K562 (cell line): ENCODE measurements around the gene ANAPC10.

Experiments
- ATF7 ChIP-seq: fragments of 450-650 bp; IDR thresholded peaks from 2 replicates; pipeline ENCODE4 v1.7.1; 2014; ENCODE audit warnings: mild to moderate bottlenecking, moderate library complexity
- IRF2 ChIP-seq: sonication (generic); formaldehyde crosslinking; IDR thresholded peaks from 2 replicates; pipeline ENCODE4 v1.8.1; 2022; ENCODE audit warnings: mild to moderate bottlenecking, missing genetic modification reagents
- LARP7 ChIP-seq: fragments of 450-650 bp; IDR thresholded peaks from 2 replicates; pipeline ENCODE4 v1.6.1; 2016
- POLR2A ChIP-seq: fragments of 450-650 bp; conservative IDR thresholded peaks from 2 replicates; pipeline ENCODE4 v1.6.1; 2016
- RAD21 ChIP-seq, 2 experiments: fragments of 250-450 bp in 1 of 2; fragments of 450-650 bp in 1 of 2; sonication (Bioruptor Pico) in 1 of 2; formaldehyde crosslinking in 1 of 2; IDR thresholded peaks in 1 of 2; conservative IDR thresholded peaks in 1 of 2; 2 replicates each; pipeline versions ENCODE4 v1.4.0 to v1.8.0; 2020 to 2022; ENCODE audit warnings: mild to moderate bottlenecking in 2 of 2, moderate library complexity in 1 of 2
- TAF1 ChIP-seq: IDR thresholded peaks from 2 replicates; pipeline ENCODE4 v1.6.1; 2011; ENCODE audit warnings: mild to moderate bottlenecking, low read length, moderate library complexity; ENCODE audit not compliant: insufficient read depth, control insufficient read depth, severe bottlenecking; ENCODE audit errors: extremely low read depth
- USF2 ChIP-seq: sonication (generic); formaldehyde crosslinking; IDR thresholded peaks from 2 replicates; pipeline ENCODE4 v1.5.0; 2020; ENCODE audit warnings: missing genetic modification reagents
- ZC3H8 ChIP-seq: fragments of 450-650 bp; IDR thresholded peaks from 2 replicates; pipeline ENCODE4 v1.6.1; 2017
- ZNF253 ChIP-seq: fragments of 250-450 bp; sonication (Bioruptor Pico); conservative IDR thresholded peaks from 2 replicates; pipeline ENCODE4 v1.6.1; 2021; ENCODE audit warnings: mild to moderate bottlenecking
- ZNF431 ChIP-seq: sonication (generic); formaldehyde crosslinking; IDR thresholded peaks from 2 replicates; pipeline ENCODE4 v1.8.0; 2022; ENCODE audit warnings: mild to moderate bottlenecking, missing genetic modification reagents
- TF ChIP-seq, protein P1 (sequence below), 3 experiments: IDR thresholded peaks in 2 of 3; conservative IDR thresholded peaks in 1 of 3; 2 replicates each; pipeline ENCODE4 v1.5.1; 2011 to 2012; ENCODE audit warnings: low read length in 3 of 3, mild to moderate bottlenecking in 3 of 3, control low read depth in 2 of 3, improper control_type of control experiment in 1 of 3, inconsistent platforms in 1 of 3, low read depth in 1 of 3, mixed read lengths in 1 of 3, moderate library complexity in 1 of 3; ENCODE audit not compliant: insufficient read depth in 2 of 3

DNA sequence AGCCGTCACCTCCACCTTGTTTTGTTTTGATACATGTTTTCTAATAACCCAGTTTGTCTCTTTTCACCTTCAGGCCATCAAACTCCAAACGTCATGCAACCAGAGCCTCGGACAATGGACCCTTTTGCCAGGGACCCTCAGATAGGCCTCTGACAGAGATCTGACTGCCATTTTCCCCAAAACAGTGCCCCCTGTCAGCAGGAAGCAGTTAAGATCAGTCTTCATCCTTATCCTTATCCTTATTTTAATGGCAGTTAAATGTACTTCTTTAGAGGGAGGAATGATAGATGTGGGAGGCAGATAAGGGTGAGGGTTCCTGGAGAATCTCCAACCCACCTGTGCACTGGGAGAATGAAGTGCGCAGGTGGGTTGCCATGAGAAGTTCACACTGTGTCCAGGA lies 135.7 kb downstream of the ANAPC10 start:
- TF ChIP-seq, protein P1, sequence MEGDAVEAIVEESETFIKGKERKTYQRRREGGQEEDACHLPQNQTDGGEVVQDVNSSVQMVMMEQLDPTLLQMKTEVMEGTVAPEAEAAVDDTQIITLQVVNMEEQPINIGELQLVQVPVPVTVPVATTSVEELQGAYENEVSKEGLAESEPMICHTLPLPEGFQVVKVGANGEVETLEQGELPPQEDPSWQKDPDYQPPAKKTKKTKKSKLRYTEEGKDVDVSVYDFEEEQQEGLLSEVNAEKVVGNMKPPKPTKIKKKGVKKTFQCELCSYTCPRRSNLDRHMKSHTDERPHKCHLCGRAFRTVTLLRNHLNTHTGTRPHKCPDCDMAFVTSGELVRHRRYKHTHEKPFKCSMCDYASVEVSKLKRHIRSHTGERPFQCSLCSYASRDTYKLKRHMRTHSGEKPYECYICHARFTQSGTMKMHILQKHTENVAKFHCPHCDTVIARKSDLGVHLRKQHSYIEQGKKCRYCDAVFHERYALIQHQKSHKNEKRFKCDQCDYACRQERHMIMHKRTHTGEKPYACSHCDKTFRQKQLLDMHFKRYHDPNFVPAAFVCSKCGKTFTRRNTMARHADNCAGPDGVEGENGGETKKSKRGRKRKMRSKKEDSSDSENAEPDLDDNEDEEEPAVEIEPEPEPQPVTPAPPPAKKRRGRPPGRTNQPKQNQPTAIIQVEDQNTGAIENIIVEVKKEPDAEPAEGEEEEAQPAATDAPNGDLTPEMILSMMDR (IDR thresholded peaks at IDR 0.05 in 2 of 3, conservative IDR thresholded peaks at IDR 0.05 in 1 of 3; ENCODE audit: insufficient read depth in 2 of 3, low read depth in 1 of 3, low read length in 3 of 3), result 0 out of 6 replicates have a peak, but pooled peaks of 1 of the 3 experiments have one; percentile 10
- no peak for TF ChIP-seq ZC3H8
- TF ChIP-seq IRF2, result no peak
- no peak for TF ChIP-seq USF2 (CRISPR knock-in tag)
- TF ChIP-seq RAD21 (CRISPR knock-in tag; conservative IDR thresholded peaks at IDR 0.05 in 1 of 2, IDR thresholded peaks at IDR 0.05 in 1 of 2), result no peak
- no peak for TF ChIP-seq ZNF253 (CRISPR knock-in tag)
- no peak for TF ChIP-seq POLR2A
- TF ChIP-seq ZNF431 (CRISPR knock-in tag), result no peak
- no peak for TF ChIP-seq ATF7
- TF ChIP-seq TAF1, result no peak
- no peak for TF ChIP-seq LARP7
